Upper lobe of left lung (tissue), 4 donors: Measurements from ENCODE around the gene TTC7B.

Experiments
- EP300 ChIP-seq, 4 donors: sonication (generic); formaldehyde crosslinking; IDR thresholded peaks; one replicate each; pipeline ENCODE4 v1.5.1; 2017; ENCODE audit warnings: antibody characterized with exemption in 4 of 4, control low read depth in 2 of 4
- POLR2A ChIP-seq, 4 donors: fragments of 450-650 bp; IDR thresholded peaks; one replicate each; pipeline ENCODE4 v1.5.1; 2016 to 2017; ENCODE audit warnings: antibody characterized with exemption in 4 of 4, mild to moderate bottlenecking in 2 of 4
- POLR2AphosphoS5 ChIP-seq, 2 donors: sonication (generic); formaldehyde crosslinking; IDR thresholded peaks; one replicate each; pipeline ENCODE4 v1.5.1; 2017; ENCODE audit warnings: antibody characterized with exemption in 2 of 2
- TF ChIP-seq, protein P1 (sequence below), 6 experiments: fragments of 450-650 bp in 4 of 6; fragments of 200-600 bp in 2 of 6; sonication (generic) in 2 of 6; IDR thresholded peaks; one replicate each; pipeline ENCODE4 v1.5.1; 2016 to 2019; ENCODE audit warnings: antibody characterized with exemption in 6 of 6

DNA sequence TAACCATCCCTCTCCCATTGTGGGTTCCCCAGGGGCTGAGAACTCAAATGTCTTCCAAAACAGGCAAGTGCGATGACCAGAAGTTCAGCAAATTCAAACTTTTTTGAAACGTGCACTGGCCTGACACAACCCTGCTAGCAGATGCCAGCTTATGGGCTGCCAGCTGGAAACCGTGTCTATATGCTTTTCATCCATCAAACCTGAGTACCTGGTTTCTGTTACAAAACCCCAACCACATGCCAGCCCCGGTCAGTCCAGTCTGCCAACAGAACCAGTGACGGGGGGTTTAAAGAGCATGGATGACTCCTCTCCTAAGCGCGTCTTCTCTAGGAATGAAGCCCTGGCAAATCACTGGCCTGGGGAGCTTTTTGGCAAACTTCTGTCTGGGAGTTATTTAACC, 189.7 kb downstream of the TTC7B start:
- TF ChIP-seq, protein P1, sequence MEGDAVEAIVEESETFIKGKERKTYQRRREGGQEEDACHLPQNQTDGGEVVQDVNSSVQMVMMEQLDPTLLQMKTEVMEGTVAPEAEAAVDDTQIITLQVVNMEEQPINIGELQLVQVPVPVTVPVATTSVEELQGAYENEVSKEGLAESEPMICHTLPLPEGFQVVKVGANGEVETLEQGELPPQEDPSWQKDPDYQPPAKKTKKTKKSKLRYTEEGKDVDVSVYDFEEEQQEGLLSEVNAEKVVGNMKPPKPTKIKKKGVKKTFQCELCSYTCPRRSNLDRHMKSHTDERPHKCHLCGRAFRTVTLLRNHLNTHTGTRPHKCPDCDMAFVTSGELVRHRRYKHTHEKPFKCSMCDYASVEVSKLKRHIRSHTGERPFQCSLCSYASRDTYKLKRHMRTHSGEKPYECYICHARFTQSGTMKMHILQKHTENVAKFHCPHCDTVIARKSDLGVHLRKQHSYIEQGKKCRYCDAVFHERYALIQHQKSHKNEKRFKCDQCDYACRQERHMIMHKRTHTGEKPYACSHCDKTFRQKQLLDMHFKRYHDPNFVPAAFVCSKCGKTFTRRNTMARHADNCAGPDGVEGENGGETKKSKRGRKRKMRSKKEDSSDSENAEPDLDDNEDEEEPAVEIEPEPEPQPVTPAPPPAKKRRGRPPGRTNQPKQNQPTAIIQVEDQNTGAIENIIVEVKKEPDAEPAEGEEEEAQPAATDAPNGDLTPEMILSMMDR (IDR thresholded peaks at IDR 0.05): no peak
- TF ChIP-seq POLR2A (IDR thresholded peaks at IDR 0.05) (no peak), EP300 (IDR thresholded peaks at IDR 0.05) (no peak), POLR2AphosphoS5 (IDR thresholded peaks at IDR 0.05) (no peak)
